SK-MEL-5 (cell line): Measurements from ENCODE around the gene TRANK1. TPM values are rescaled to one million over a fixed set of nuclear protein-coding genes. Genes with fewer than 3 reads are reported as not detected.

Experiments used
- DNase-seq: peaks from one replicate; pipeline ENCODE4 v3.0.0-alpha.2; 2016; ENCODE audit warnings: low read depth, low spot score
- in situ Hi-C: cut with HindIII; loops from 2 replicates; pipeline ENCODE4 v1.10.0; 2016; ENCODE audit warnings: low sequenced_read_pairs, high pct_unique_total_duplicates, low pct_unique_long_range_greater_than_20kb
- total RNA-seq: library from RNA; depleted of rRNA; stranded (reverse); fragments of >200 nt; shearing (Covaris generic); gene quantifications from 2 replicates; pipeline ENCODE4 v1.2.3, GENCODE V29; 2014

Gene TRANK1
- total RNA-seq, 1 experiment from 2014 or later, result 4.0 TPM

GRCh38 chr3:36876181-36876936, 68.5 kb downstream of the TRANK1 start:
- in situ Hi-C loops, result no loop called here
- peak; percentile 53 for DNase-seq

GRCh38 chr3:36875397-36875796, 69.5 kb downstream of the TRANK1 start:
- DNase-seq, result no peak
- in situ Hi-C loops, result no loop called here

DNA sequence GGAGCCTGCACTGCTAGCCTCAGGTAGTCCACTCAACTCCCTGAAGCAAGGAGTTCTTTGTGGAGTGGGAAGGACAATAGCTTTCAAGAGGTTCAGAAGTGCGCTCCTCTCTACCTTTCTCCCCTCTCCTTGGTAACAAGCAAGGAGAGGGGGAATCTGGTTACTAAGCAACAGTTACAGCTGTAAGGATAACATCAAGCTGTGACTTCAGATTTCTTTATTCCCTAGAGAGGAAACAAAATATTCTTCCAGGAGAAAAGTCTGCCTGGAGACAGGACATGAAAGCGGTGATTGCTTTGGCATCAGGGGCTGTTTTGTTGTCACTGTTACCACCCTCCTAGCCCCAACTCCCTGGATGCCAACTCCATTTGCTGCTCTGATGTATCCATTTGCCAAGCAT, 70.4 kb downstream of the TRANK1 start:
- in situ Hi-C loops, result no loop called here
- DNase-seq, result no peak

GRCh38 chr3:36871379-36872126, 73.3 kb downstream of the TRANK1 start:
- DNase-seq, result peak; percentile 14
- in situ Hi-C loops, result no loop called here

GRCh38 chr3:36868614-36869436, 76.0 kb downstream of the TRANK1 start:
- peak; percentile 81 for DNase-seq
- in situ Hi-C loops, result no loop called here

DNA sequence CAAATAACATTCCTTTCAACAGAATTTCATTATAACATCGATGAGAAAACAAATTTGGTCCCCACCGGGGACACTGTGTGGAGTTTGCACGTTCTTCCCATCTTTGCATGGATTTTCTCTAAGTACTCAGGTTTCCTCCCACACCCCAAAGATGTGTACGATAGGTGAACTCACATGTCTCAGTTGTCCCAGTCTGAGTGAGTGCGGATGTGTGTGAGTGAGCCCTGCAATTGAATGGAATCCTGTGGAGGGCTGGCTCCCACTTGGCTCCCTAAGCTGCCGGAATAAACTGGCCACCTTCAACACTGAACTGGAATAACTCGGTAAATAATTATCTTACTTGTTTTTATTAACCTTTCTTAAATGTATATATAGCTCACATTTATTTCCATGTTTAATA, 77.0 kb downstream of the TRANK1 start:
- in situ Hi-C loops, result no loop called here
- no peak for DNase-seq

- in situ Hi-C loops, result no loop called here
- no peak for DNase-seq
These were observed 78.5 kb downstream of the TRANK1 start for GRCh38 chr3:36866368-36866767.

- in situ Hi-C loops, result no loop called here
- no peak for DNase-seq
These were observed 80.4 kb downstream of the TRANK1 start for GRCh38 chr3:36864180-36865053.

GRCh38 chr3:36862076-36862755, 82.6 kb downstream of the TRANK1 start:
- DNase-seq, result no peak
- in situ Hi-C loops, result no loop called here

DNA sequence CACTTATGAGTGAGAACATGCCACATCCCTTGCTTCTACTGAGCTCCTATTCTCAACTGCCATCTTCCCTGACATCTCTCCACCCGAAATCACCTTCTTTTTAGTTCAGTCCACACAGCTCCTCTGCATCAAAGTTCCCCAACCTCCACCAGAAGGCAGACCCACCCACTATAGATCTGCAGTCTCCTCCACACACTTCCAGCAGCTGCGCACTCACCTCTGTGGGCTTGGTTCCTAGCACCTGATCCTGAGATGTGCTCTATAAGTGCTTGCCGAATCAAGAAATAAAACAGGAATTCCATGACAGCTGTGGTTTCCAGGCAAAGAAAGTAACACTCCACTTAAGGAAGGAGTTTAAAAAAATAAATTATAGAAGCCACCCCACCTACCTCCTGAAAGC, 85.4 kb downstream of the TRANK1 start:
- in situ Hi-C loops, result no loop called here
- no peak for DNase-seq

GRCh38 chr3:36852071-36852470, 92.8 kb downstream of the TRANK1 start:
- no peak for DNase-seq
- in situ Hi-C loops, result no loop called here

- in situ Hi-C loops, result no loop called here
- no peak for DNase-seq
These were observed 94.1 kb downstream of the TRANK1 start for GRCh38 chr3:36850743-36851142.

- DNase-seq, result no peak
- in situ Hi-C loops, result no loop called here
These were observed 98.4 kb downstream of the TRANK1 start for GRCh38 chr3:36846406-36846805.

DNA sequence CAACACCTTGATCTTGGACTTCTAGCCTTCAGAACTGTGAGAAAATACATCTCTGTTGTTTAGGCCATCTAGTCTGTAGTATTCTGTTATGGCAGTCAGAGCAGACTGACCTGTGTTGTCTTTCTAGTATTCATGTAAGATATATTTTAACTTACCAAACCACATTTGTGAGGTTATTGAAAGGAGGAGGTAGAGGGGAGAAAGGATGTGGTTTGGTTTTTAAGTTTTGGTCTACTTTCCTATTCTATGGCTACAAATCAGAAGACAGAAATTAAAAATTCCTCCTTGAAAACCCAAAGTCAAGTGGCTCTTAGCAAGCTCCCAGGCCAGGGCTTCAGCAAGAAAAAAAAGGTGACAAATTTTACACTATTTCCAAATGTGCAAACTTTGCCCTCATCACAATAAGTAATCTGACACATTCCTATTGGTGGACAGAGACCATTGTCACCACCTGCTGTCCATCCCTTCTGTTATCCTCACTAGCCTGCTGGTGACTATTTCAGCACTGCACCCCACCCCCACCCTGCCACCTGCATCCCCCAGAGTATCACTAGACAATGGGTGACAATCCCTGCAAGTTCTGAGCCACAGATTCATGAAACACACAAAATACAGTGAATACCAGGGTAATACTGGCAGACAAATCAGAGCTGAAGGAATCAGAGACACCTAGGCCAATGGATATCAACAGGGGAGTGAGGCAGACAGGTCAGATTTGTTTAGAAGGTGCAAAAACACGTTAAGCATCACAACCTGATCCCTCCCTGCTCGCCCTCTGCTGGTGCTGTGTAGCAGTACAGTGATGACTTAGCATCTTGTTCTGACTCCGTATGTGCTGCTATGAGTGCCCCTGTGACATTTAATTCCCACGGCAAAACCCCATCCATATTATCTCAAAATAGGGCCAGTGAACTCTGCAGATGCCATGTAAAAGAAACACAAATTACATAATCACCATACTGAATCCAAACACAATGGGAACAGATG, 101.5 kb downstream of the TRANK1 start:
- in situ Hi-C loops, result no loop called here
- peak; percentile 69 for DNase-seq

DNA sequence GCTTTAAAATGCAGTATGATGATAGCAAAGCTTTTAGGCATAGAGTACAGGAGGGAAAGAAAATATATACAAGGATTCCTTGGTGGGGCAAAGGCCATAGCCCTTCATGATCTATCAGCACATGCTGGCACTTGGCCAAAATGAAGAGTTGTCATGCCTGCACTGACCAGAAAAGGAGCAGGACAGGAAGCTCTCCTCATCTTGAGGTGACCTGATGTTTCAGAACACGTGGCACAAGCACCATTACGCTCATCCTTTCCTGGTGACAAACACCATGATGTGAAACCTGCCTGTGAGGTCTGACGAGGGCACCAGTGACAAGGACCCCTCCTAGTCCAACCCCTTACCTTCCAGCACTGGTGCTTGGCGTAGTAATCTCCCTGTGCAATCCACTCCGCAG, 102.6 kb downstream of the TRANK1 start:
- in situ Hi-C loops, result no loop called here

DNA sequence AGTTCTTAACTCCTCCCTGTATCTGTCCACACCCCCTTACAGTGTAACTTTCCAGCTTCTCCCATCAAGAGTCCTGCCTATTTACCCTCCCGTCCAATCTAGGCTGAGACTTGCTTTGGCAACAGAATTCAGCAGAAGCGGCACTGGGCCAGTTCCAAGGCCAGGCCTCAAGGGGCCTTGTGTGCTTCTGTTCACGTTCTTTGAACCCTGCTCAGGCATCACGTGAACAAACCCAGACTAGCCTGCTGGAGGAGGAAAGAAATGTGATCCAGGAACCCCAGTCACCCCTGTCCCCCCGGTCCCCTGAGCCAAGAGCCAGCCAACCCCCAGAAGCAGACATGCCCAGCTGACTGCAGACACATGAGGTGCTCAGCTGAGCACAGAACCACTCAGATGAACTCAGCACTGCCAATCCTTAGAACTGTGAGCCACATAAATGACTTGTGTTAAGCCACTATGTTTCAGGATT, 104.4 kb downstream of the TRANK1 start:
- in situ Hi-C loops, result no loop called here

More for the DNA sequence above, 102.6 kb downstream of the TRANK1 start:
- DNase-seq, result no peak

More for the DNA sequence above, 104.4 kb downstream of the TRANK1 start:
- DNase-seq, result no peak
